DOHH2 (cell line): ENCODE data around the gene LRCH2.

Source experiments
- H3F3A ChIP-seq: fragments of 200-600 bp; sonication (generic), shearing (Covaris generic); 2 replicates; pipeline ENCODE4 v1.6.0; 2016; ENCODE audit warnings: antibody characterized with exemption, mild to moderate bottlenecking; ENCODE audit not compliant: control insufficient read depth, insufficient read depth
- H3K27ac ChIP-seq: fragments of 200-600 bp; sonication (generic); 2 replicates; pipeline ENCODE4 v1.5.1; 2014; ENCODE audit warnings: low read depth, mild to moderate bottlenecking, low read length, moderate library complexity
- H3K27me3 ChIP-seq: fragments of 200-600 bp; sonication (generic); 2 replicates; pipeline ENCODE4 v1.6.1; 2014; ENCODE audit warnings: mild to moderate bottlenecking, low read length, mixed read lengths; ENCODE audit not compliant: control insufficient read depth
- H3K36me3 ChIP-seq: fragments of 200-600 bp; sonication (generic); 2 replicates; pipeline ENCODE4 v1.6.1; 2014; ENCODE audit warnings: mild to moderate bottlenecking, low read length, moderate library complexity, mixed read lengths; ENCODE audit not compliant: control insufficient read depth
- H3K4me1 ChIP-seq: fragments of 200-600 bp; sonication (generic); 2 replicates; pipeline ENCODE4 v1.6.1; 2014; ENCODE audit warnings: mild to moderate bottlenecking, low read length, mixed read lengths; ENCODE audit not compliant: control insufficient read depth
- H3K4me2 ChIP-seq: fragments of 200-600 bp; sonication (generic); 2 replicates; pipeline ENCODE4 v1.6.0; 2014; ENCODE audit warnings: mild to moderate bottlenecking, low read length, moderate library complexity
- H3K4me3 ChIP-seq: fragments of 200-600 bp; sonication (generic); 2 replicates; pipeline ENCODE4 v1.5.1; 2014; ENCODE audit warnings: mild to moderate bottlenecking, low read length, mixed read lengths
- H3K79me2 ChIP-seq: fragments of 200-600 bp; sonication (generic); 2 replicates; pipeline ENCODE4 v1.6.1; 2014; ENCODE audit warnings: mild to moderate bottlenecking, low read length, mixed read lengths; ENCODE audit not compliant: control insufficient read depth
- H3K9me2 ChIP-seq: fragments of 200-600 bp; sonication (generic); replicated peaks from 2 replicates; pipeline ENCODE4 v1.6.1; 2014; ENCODE audit warnings: mild to moderate bottlenecking, low read length, mixed read lengths; ENCODE audit not compliant: control insufficient read depth
- H3K9me3 ChIP-seq: fragments of 200-600 bp; sonication (generic); 2 replicates; pipeline ENCODE4 v1.6.1; 2014; ENCODE audit warnings: antibody characterized with exemption, low read length, mixed read lengths; ENCODE audit not compliant: control insufficient read depth, insufficient read depth
- H4K20me1 ChIP-seq: fragments of 200-600 bp; sonication (generic); 2 replicates; pipeline ENCODE4 v1.6.0; 2014; ENCODE audit warnings: low read depth, mild to moderate bottlenecking, antibody characterized with exemption, low read length, moderate library complexity; ENCODE audit not compliant: control insufficient read depth, insufficient read depth
- CTCF ChIP-seq: fragments of 200-600 bp; sonication (generic); IDR thresholded peaks from one replicate; pipeline ENCODE4 v1.5.1; 2014; ENCODE audit warnings: antibody characterized with exemption, mild to moderate bottlenecking, low read depth, low read length; ENCODE audit not compliant: poor library complexity, severe bottlenecking
- EZH2phosphoT487 ChIP-seq: fragments of 200-600 bp; sonication (generic); IDR thresholded peaks from 2 replicates; pipeline ENCODE4 v1.6.1; 2017; ENCODE audit warnings: borderline replicate concordance, mild to moderate bottlenecking, antibody characterized with exemption, low read length, moderate library complexity, mixed read lengths

Gene LRCH2

DNA sequence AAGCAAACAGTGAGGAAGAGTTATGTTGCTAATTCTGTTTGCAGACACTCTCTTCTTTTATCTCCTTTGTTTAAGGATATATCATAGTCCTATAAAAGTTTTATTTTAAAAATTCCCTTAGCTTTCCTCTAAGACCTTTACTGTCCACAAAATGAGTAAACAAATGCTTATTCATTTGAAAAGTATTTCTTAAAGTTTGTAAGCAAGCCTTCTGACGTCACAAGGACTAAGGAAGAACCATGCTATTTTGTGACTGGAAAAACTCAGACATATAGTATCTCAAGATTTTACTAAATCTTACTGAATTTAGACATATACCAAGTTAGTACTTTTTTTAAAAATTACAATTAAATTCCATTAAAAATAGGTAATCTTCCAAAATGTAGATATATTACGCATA lies 49.9 kb downstream of the LRCH2 start:
- Histone ChIP-seq H3F3A (no peaks in the 10 kb centered on the region), H3K27me3 (no peaks in the 10 kb centered on the region), H3K27ac (no peak overlapping the region), H3K9me3 (no peaks in the 10 kb centered on the region), H3K79me2 (no peaks in the 10 kb centered on the region), H3K4me1 (no peaks in the 10 kb centered on the region), H4K20me1 (no peaks in the 10 kb centered on the region), H3K4me2 (no peak overlapping the region), H3K9me2 (no peaks in the 10 kb centered on the region), H3K4me3 (no peak overlapping the region), H3K36me3 (no peaks in the 10 kb centered on the region)
- TF ChIP-seq EZH2phosphoT487 (no peak), CTCF (no peak)

DNA sequence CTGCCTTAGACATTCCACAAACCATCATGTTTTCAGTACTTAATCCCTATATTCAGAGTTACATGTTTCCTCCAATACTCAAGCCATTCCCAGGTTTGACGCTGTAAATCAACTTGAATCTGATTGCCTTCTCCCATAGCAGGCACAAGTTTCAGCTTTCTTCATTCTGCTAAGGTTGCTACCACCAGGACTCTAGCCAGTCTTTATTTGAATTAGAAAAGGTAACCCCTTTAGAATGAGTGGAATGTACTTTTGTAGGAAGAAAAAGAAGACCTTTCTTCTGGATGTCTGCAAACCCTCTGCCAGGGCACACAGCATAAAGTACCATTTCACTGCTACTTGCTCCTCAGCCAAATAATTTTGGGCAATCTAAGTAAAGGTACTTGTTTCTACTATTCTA lies 55.4 kb downstream of the LRCH2 start:
- H3K9me2 ChIP-seq = no peaks in the 10 kb centered on the region
- no peaks in the 10 kb centered on the region for H4K20me1 ChIP-seq
- no peaks in the 10 kb centered on the region for H3K27me3 ChIP-seq
- no peak overlapping the region for H3K4me2 ChIP-seq
- H3K4me1 ChIP-seq = no peaks in the 10 kb centered on the region
- H3K36me3 ChIP-seq = no peaks in the 10 kb centered on the region
- no peaks in the 10 kb centered on the region for H3F3A ChIP-seq
- no peaks in the 10 kb centered on the region for H3K79me2 ChIP-seq
- no peak overlapping the region for H3K27ac ChIP-seq
- no peak overlapping the region for H3K4me3 ChIP-seq
- no peaks in the 10 kb centered on the region for H3K9me3 ChIP-seq
- TF ChIP-seq CTCF (no peak), EZH2phosphoT487 (no peak)

DNA sequence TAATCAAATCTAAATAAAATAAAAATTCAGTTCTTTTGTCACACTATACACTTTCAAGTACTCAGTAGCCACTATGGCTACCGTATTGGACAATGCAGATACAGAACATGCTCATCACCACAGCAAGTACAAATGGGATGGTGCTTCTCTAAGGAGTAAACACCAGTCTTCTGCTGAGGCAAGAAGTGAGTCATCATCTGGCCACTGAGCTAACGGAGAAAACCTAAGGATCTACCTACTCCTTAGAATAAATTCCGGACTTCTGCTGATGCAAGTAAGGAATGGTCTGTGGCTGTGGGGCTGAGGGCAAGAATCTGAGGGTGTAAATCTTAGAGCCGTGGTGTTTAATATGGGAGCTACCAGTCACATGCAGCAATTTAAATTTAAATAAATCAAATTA lies 56.0 kb downstream of the LRCH2 start:
- Histone ChIP-seq H3K4me3 (no peak overlapping the region), H3K36me3 (no peaks in the 10 kb centered on the region), H3K27me3 (no peaks in the 10 kb centered on the region), H3F3A (no peaks in the 10 kb centered on the region), H3K27ac (no peak overlapping the region), H3K4me1 (no peaks in the 10 kb centered on the region), H3K4me2 (no peak overlapping the region), H4K20me1 (no peaks in the 10 kb centered on the region), H3K9me3 (no peaks in the 10 kb centered on the region), H3K79me2 (no peaks in the 10 kb centered on the region), H3K9me2 (no peaks in the 10 kb centered on the region)
- no peak for TF ChIP-seq EZH2phosphoT487

DNA sequence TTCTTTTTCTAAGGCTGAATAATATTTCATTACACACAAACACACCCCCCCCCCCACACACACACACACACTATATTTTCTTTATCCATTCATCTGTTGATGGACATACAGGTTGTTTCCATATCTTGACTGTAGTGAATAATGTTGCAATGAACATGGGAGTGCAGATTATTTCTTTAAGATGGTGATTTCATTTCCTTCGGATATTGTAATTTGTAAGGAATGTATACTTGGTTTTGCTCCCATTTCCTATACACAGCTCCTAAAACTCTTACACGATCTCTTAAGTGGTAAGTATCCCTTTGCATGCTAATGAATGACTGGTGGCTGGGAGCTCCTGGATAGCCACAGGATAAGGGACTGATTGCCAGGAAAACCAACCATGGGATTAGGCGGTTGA lies 59.3 kb downstream of the LRCH2 start:
- no peaks in the 10 kb centered on the region for H3K79me2 ChIP-seq
- H3K27ac ChIP-seq = no peak overlapping the region
- H3K9me2 ChIP-seq = no peaks in the 10 kb centered on the region
- no peaks in the 10 kb centered on the region for H3K36me3 ChIP-seq
- TF ChIP-seq EZH2phosphoT487 (no peak), CTCF (no peak)
- H3K4me2 ChIP-seq = no peak overlapping the region
- no peaks in the 10 kb centered on the region for H3F3A ChIP-seq
- no peaks in the 10 kb centered on the region for H3K4me1 ChIP-seq
- no peaks in the 10 kb centered on the region for H3K9me3 ChIP-seq
- H4K20me1 ChIP-seq = no peaks in the 10 kb centered on the region
- H3K27me3 ChIP-seq = no peaks in the 10 kb centered on the region
- H3K4me3 ChIP-seq = no peak overlapping the region
